ENCODE results near the gene KIF26A. TPM values are rescaled to one million over a fixed set of nuclear protein-coding genes. Genes with fewer than 3 reads are reported as not detected.

The KIF26A gene
- total RNA-seq (1 to 10 TPM; 1.8 to 3.2 (median 2.3) TPM), polyA plus RNA-seq (1 to 10 TPM in 2 of 3 donors, under 1 TPM in 1; 0.99 to 1.6 (median 1.4) TPM)
- long read RNA-seq, donor 1, partial matches to known transcripts = 9 of 9 reads
- long read RNA-seq, donor 1, other reads (novel, unspliced or antisense) = 0 of 9 reads
- long read RNA-seq, donor 2, partial matches to known transcripts = 4 of 4 reads
- long read RNA-seq, donor 2, other reads (novel, unspliced or antisense) = 0 of 4 reads

DNA sequence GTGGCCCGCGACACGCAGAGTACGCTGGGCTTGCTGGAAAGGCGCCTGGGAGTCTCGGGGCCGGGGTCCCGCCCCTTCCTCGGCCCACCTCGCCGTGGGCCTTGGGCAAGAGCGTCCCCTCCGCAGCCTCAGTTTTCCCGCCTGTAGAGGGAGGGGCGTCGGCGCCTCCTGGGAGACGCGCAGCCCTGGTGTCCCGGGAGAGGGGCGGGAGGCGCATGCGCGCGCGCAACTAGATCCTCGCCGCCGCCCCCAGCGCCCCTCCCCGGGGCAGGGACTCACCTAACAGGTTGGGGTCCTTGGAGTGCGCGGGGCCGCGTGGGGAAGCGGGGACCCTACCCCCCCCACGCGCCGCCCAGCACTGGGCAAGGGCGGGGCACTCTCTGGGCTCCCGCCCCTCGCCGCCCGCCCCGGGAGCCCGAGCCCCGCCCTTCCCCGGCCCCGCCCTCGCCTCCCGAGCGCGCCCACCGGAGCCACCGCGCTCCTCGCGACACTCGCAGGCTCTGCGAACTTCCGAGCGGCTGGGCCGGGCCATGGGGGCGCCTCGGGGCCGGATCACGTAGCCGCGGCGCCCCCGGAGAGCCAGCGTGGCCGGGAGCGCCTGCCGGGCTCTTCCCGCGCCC is at the start of gene KIF26A:
Gene KIF26A, plus strand, starts transcription at position 490 of the 620 bp plus-strand sequence. CDS start 136 bp downstream, outside the sequence.
- peaks cover 9% of the 10 kb centered on the region for H3K4me1 ChIP-seq
- 0 to 1% (median 1%) methylated on average over 25 to 75 of the region's 77 CpGs for WGBS, 3 donors
- peak within 1 kb of the TSS; percentile 36 for H3K27ac ChIP-seq
- ATAC-seq (peak; percentile 13 to 53 (median 44)), DNase-seq (peak; percentile 28 to 57)
- intact Hi-C loops (cut with DNase I) = loop anchor here (5.0 to 10.0 kb wide), 3 partner anchors 207 to 569 kb away; no protein-coding TSS in a partner anchor
- no peaks in the 10 kb centered on the region for H3K9me3 ChIP-seq
- H3K4me3 ChIP-seq = peak within 1 kb of the TSS; percentile 68
- no peaks in the 10 kb centered on the region for H3K36me3 ChIP-seq (ENCODE audit: insufficient read depth in 1 of 2, low read depth in 1 of 2)
- TF ChIP-seq, protein P1, sequence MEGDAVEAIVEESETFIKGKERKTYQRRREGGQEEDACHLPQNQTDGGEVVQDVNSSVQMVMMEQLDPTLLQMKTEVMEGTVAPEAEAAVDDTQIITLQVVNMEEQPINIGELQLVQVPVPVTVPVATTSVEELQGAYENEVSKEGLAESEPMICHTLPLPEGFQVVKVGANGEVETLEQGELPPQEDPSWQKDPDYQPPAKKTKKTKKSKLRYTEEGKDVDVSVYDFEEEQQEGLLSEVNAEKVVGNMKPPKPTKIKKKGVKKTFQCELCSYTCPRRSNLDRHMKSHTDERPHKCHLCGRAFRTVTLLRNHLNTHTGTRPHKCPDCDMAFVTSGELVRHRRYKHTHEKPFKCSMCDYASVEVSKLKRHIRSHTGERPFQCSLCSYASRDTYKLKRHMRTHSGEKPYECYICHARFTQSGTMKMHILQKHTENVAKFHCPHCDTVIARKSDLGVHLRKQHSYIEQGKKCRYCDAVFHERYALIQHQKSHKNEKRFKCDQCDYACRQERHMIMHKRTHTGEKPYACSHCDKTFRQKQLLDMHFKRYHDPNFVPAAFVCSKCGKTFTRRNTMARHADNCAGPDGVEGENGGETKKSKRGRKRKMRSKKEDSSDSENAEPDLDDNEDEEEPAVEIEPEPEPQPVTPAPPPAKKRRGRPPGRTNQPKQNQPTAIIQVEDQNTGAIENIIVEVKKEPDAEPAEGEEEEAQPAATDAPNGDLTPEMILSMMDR (IDR thresholded peaks at IDR 0.05) = no peak
- H3K27me3 ChIP-seq (ENCODE audit: insufficient read depth in 3 of 3, low read length in 2 of 3) = peaks cover 0 to 63% (median 21%) of the 10 kb centered on the region in 3 donors

DNA sequence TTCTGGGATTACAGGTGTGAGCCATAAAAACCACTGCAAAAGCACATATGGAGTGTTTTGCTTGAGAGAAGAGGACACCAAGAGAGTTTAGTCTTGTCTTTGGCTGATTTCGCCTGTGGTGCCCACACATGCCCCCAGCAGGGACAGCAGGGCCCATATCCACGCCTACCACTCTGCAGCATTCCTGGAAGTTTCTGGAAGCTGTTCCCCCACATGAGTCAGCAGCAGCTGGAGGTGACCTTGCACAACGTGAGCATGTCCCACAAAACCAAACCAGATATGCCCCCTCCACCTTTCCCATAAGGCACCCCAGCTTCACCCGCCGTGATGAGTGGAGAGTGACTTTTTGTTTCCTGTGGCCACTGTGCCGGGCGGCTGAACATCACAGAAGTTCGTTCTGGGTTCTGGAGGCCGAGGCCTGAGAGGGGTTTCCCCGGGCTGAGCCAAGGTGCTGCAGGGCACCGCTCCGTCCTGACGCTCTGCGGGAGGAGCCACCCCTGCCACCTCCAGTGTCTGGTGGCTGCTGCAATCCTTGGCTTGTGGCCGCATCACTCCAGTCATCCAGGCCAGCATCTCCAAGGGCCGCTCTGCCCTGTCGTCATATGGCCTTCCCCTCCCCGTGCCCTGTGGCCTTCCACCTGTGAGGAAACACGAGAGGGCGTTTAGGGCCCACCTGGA is 48.2 kb upstream of the KIF26A start:
- Histone ChIP-seq H3K9me3 (no peaks in the 10 kb centered on the region), H3K4me3 (no peak overlapping the region), H3K27me3 (ENCODE audit: insufficient read depth in 3 of 3, low read length in 2 of 3) (peaks cover 0 to 33% (median 23%) of the 10 kb centered on the region in 3 donors), H3K27ac (no peak overlapping the region), H3K4me1 (no peaks in the 10 kb centered on the region), H3K36me3 (ENCODE audit: insufficient read depth in 1 of 2, low read depth in 1 of 2) (no peaks in the 10 kb centered on the region)
- ATAC-seq (no peak), DNase-seq (peak in 1 of 2 donors; percentile 19)
- TF ChIP-seq, protein P1 (IDR thresholded peaks at IDR 0.05) = no peak
- intact Hi-C loops (cut with DNase I) = no loop called here
- 90 to 94% (median 90%) methylated on average over 20 of the region's 20 CpGs for WGBS, 3 donors

DNA sequence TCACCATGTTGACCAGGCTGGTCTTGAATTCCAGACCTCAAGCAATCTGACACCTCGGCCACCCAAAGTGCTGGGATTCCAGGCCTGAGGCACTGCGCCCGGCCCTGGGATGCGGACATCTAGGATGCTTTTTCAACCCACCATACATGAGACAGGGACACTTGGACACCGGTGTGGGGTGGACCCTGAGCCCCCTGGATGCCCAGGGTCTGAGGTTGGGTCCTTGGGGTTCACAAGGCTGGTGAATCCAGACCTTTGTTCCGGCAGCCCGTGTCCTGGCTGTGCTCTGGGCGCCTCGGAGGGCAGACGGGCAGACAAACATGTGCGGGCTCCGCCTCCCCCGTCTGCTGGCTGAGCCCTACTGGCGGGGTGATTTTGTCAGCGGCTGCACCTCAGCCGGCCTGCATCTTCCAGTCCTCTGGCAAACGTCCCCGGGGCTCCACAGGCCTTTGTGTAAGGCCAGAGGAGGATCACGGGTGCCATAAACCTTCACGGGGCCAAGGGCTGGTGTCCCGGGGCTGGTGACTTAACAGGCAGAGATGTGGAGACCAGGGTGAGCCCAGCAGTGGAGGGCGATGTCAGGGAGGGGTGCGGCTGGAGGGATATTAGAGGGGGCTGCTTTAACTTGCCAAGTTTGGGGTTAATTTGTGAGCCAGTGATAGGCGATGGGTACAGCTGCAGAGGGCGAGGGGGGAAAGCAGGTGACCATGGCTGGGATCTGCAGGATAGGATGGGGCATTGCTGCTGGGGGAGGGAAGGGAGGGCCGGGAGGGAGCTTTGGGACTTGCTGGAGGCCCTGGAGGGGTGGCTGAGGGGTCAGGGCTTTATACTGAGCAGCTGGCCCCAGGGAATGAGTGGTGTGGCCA is 47.1 kb upstream of the KIF26A start:
- TF ChIP-seq, protein P1 (IDR thresholded peaks at IDR 0.05) = no peak
- no peaks in the 10 kb centered on the region for H3K4me1 ChIP-seq
- no peak overlapping the region for H3K4me3 ChIP-seq
- intact Hi-C loops (cut with DNase I) = no loop called here
- peaks cover 0 to 30% (median 18%) of the 10 kb centered on the region in 3 donors for H3K27me3 ChIP-seq (ENCODE audit: insufficient read depth in 3 of 3, low read length in 2 of 3)
- DNase-seq (no peak), ATAC-seq (no peak)
- WGBS, 3 donors = 28 to 44% (median 35%) methylated on average over 25 to 26 of the region's 26 CpGs
- H3K36me3 ChIP-seq (ENCODE audit: insufficient read depth in 1 of 2, low read depth in 1 of 2) = no peaks in the 10 kb centered on the region
- no peaks in the 10 kb centered on the region for H3K9me3 ChIP-seq
- no peak overlapping the region for H3K27ac ChIP-seq

DNA sequence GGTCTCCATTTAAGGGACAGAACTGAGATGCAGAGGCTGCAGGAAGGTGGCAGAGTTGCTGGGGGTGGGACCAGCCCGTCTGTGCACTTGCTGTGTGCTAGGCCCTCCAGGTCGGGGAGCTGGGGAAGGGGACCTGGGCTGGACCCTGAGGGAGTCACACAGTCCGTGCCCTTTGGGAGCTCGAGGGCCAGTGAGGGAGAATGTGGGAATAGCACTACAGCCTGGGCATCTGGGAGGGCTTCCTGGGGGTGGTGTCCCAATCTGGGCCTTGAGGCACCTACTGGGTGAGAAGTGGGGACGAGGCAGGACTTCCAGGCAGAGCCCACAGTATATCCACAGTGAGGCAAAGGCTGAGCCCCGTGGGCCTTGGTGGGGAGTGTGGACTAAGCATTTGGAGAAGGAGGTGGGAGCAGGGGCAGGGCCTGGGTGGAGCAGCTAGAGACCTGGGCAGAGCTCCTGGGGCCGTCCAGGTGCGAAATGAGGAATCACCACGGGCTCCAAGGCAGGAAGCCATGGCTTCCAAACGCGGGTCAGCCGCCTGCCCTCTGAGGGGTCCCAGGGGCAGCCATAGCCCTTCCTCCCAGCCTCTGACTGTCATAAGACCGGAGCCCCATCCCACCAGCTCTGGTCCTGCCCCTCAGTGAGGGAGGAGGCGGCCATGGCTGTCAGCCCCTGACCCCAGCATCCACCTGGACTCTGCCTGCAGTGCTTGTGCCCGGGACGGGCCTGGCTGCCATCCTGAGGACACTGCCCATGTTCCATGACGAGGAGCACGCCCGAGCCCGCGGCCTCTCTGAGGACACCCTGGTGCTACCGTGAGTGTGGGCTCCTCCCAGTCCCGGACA is 46.2 kb upstream of the KIF26A start:
- intact Hi-C loops (cut with DNase I) = no loop called here
- DNase-seq = peak; percentile 9 to 46

More for the DNA sequence above, 46.2 kb upstream of the KIF26A start:
- no peak for ATAC-seq
- Histone ChIP-seq H3K4me1 (no peaks in the 10 kb centered on the region), H3K36me3 (ENCODE audit: insufficient read depth in 1 of 2, low read depth in 1 of 2) (no peaks in the 10 kb centered on the region), H3K27me3 (ENCODE audit: insufficient read depth in 3 of 3, low read length in 2 of 3) (peaks cover 0 to 22% (median 18%) of the 10 kb centered on the region in 3 donors), H3K4me3 (no peak overlapping the region), H3K27ac (no peak overlapping the region), H3K9me3 (no peaks in the 10 kb centered on the region)
- TF ChIP-seq, protein P1 (IDR thresholded peaks at IDR 0.05) = no peak
- 78 to 80% (median 78%) methylated on average over 23 of the region's 23 CpGs for WGBS, 3 donors

All from psoas muscle (tissue), 8 donors.